Pancreas (tissue), 10 donors: ENCODE measurements around the gene COG1. TPM values are rescaled to one million over a fixed set of nuclear protein-coding genes. Genes with fewer than 3 reads are reported as not detected.

ENCODE experiments used
- ATAC-seq, 4 donors: fragments of 200-7000 bp; cut with Tn5 transposase; one replicate each; pipeline versions ENCODE4 v1.8.0 to v1.9.1; 2020; ENCODE audit warnings: mild to moderate bottlenecking in 4 of 4, moderate library complexity in 4 of 4
- DNase-seq, 6 donors: peaks; one replicate each; pipeline ENCODE4 v3.0.0-alpha.2; 2020
- FAIRE-seq: peaks from 2 replicates; lab custom pipeline; 2012; peaks lifted over from hg19 to GRCh38; lab: Jason Lieb, UNC
- H3K27ac ChIP-seq, 4 donors: fragments of 200-600 bp; sonication (generic); 1 replicate in 3 of 4; 2 replicates in 1 of 4; pipeline versions ENCODE4 v1.5.0 to v1.8.0; 2020
- H3K27me3 ChIP-seq, 4 donors: fragments of 200-600 bp; one replicate each; pipeline ENCODE4 v1.8.0; 2021
- H3K36me3 ChIP-seq, 3 donors: fragments of 200-600 bp; sonication (generic) in 1 of 3; one replicate each; pipeline versions ENCODE4 v1.5.0 to v1.8.0; 2020 to 2021
- H3K4me1 ChIP-seq, 3 donors: fragments of 200-600 bp; one replicate each; pipeline ENCODE4 v1.8.0; 2021
- H3K4me3 ChIP-seq, 4 donors: fragments of 200-600 bp; sonication (generic) in 2 of 4; one replicate each; pipeline versions ENCODE4 v1.5.0 to v1.8.0; 2020 to 2021
- H3K9me3 ChIP-seq, 4 donors: fragments of 200-600 bp; one replicate each; pipeline ENCODE4 v1.8.0; 2021
- WGBS, 2 donors: extraction: QIAGEN DNeasy Blood & Tissue Kit; methylation state at CpG; one replicate each; pipeline ENCODE4 v1.1.7; 2013; 5-methylcytosine and 5-hydroxymethylcytosine counted together
- intact Hi-C, 3 donors: fragments of 100-400 bp; cut with DNase I; formaldehyde crosslinking; loops; one replicate each; pipeline versions ENCODE4 v1.11.1 to v1.14.2; 2022
- polyA plus RNA-seq, 2 donors: library from polyadenylated mRNA; stranded (reverse); fragments of 200-250 nt; gene quantifications; one replicate each; pipeline ENCODE4 v1.2.3, GENCODE V29; 2013
- total RNA-seq, 6 donors: library from RNA; stranded (reverse); fragmentation: NEBNext Ultra II Directional in 4 of 6; extraction: Animal tissue kit (Norgen Biotek cat#: 25700) in 4 of 6; gene quantifications; one replicate each; pipeline versions ENCODE4 v1.2.1 to v1.2.4, GENCODE V29; 2021 to 2023
- TF ChIP-seq, protein P1 (sequence below), 4 donors: fragments of 200-600 bp; sonication (generic) in 3 of 4; IDR thresholded peaks; one replicate each; pipeline versions ENCODE4 v1.5.0 to v1.8.0; 2021; ENCODE audit warnings: antibody characterized with exemption in 4 of 4
- donor health status: healthy with polysubstance abuse.
- donor health status: DM: no; HTN: no; CAD: no; lungs with moderate emphysema.
- donor health status: DM: no; HTN: no; CAD: no.
- donor health status: control.
- donor health status: control.
- donor health status: Bipolar disorder and iron deficiency.
- donor health status: DM: yes; HTN: yes; CAD: no.
- donor health status: DM: no; HTN: no; CAD: no.
- donor health status: DM: no; HTN: no; CAD: no.
- donor health status: DM: yes; HTN: yes; CAD: no.

Gene COG1
- total and polyA plus RNA-seq, 8 donors = 21.1 to 29.6 (median 25.5) TPM

DNA sequence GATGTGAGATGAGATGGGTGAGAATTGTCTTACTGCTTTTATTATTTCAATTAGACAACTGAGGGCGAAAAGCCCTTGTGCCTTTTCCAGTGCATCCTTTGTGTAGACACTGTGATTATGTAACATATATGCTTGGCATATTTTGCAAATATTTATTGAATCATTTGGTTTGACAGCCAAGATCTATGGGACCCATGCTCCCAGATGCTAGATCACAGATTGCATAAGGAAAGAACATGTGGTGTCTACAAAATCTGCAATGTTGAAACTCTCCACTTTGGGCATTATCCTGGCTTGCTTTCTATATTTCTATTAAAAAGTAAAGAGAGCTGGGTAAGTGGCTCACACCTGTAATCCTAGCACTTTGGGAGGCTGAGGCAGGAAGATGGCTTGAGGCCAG, 4.8 kb upstream of the COG1 start:
- Histone ChIP-seq H3K27ac (no peak overlapping the region), H3K4me1 (no peaks in the 10 kb centered on the region), H3K27me3 (no peaks in the 10 kb centered on the region), H3K9me3 (no peaks in the 10 kb centered on the region), H3K36me3 (no peaks in the 10 kb centered on the region), H3K4me3 (no peak overlapping the region)
- FAIRE-seq (no peak), DNase-seq (no peak), ATAC-seq (no peak)
- WGBS, 2 donors = 94 to 96% methylated on average over 1 of the region's 1 CpG
- intact Hi-C loops = no loop called here
- TF ChIP-seq, protein P1, sequence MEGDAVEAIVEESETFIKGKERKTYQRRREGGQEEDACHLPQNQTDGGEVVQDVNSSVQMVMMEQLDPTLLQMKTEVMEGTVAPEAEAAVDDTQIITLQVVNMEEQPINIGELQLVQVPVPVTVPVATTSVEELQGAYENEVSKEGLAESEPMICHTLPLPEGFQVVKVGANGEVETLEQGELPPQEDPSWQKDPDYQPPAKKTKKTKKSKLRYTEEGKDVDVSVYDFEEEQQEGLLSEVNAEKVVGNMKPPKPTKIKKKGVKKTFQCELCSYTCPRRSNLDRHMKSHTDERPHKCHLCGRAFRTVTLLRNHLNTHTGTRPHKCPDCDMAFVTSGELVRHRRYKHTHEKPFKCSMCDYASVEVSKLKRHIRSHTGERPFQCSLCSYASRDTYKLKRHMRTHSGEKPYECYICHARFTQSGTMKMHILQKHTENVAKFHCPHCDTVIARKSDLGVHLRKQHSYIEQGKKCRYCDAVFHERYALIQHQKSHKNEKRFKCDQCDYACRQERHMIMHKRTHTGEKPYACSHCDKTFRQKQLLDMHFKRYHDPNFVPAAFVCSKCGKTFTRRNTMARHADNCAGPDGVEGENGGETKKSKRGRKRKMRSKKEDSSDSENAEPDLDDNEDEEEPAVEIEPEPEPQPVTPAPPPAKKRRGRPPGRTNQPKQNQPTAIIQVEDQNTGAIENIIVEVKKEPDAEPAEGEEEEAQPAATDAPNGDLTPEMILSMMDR (IDR thresholded peaks at IDR 0.05) = no peak

DNA sequence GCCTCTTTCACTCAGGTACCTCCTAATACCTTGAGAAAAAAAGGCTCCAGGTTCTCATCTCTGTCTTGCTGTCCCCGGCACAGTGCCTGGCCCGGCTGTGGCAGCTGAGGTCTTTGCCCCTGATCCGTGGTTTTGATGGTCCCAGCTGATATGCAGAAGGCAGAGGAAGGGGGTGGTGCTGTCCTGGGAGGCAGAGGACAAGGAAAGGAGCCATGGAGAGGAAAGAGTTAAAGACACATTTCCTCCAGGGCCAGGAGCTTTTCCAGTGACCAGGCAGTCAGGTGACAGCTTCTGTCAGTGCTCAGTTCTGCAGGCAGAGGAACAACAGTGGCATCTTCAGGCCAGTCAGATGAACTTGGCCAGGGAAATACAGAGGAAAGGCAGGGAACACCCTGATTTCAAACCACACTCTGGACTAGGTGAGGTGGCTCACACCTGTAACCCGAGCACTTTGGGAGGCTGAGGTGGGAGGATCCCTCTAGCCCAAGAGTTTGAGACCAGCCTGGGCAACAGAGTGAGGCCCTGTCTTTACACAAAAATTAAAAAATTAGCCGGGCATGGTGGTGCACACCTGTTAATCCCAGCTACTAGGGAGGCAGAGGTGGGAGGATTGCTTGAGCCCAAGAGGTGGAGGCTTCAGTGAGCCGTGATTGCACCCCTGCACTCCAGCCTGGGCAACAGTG, 3.3 kb upstream of the COG1 start:
- Histone ChIP-seq H3K36me3 (no peaks in the 10 kb centered on the region), H3K27me3 (no peaks in the 10 kb centered on the region), H3K4me3 (no peak overlapping the region), H3K4me1 (peaks cover 2 to 4% (median 2%) of the 10 kb centered on the region in 3 donors), H3K27ac (no peak overlapping the region), H3K9me3 (no peaks in the 10 kb centered on the region)
- FAIRE-seq (no peak), DNase-seq (no peak), ATAC-seq (peak in 1 of 4 donors; percentile 12)
- intact Hi-C loops = no loop called here
- WGBS, 2 donors = 85 to 86% methylated on average over 6 of the region's 6 CpGs
- TF ChIP-seq, protein P1 (IDR thresholded peaks at IDR 0.05) = no peak

DNA sequence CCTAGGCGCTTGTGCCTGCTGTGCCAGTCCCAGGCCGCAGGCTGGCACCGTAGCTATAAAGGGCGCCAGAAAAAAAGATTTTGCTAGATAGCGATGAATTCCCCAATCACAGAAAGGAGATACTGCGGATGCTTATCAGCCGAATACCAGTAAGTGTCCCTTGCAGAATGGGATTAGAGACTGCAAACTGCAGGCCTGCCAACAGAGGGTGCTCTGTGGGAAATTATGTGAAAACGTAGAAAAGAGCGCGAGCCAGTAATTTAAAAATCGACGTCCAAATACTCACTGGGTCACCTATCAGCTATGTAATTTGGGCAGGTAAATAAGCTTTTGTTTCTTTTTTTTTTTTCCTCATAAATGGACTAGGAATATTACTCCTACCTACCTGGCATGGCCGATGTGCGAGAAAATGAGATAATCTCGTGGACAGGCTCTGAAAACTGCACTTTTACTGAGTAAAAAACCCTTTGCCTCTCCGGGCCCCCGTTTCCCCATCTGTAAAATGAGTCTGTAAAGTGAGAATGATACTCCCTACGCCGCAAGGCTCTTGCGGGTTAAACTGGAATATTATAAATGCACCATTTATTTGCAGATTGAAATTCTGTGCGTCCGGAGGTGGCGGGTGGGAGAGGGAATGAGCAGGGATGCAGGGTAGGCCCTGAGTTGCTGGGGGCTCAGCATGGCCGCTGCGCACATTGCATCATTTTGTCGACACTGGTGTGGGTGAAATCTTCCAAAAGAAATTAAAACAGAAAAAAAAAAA, 1.2 kb upstream of the COG1 start:
- ATAC-seq (peak; percentile 51 to 69 (median 64)), FAIRE-seq (no peak), DNase-seq (peak in 5 of 6 donors; percentile 52 to 71 (median 56))
- H3K4me1 ChIP-seq = peaks cover 6 to 18% (median 9%) of the 10 kb centered on the region in 3 donors
- H3K36me3 ChIP-seq = peaks cover 0 to under 1% (median 0%) of the 10 kb centered on the region in 3 donors
- peak overlapping the region; percentile 54 to 88 (median 76) for H3K27ac ChIP-seq
- TF ChIP-seq, protein P1 (IDR thresholded peaks at IDR 0.05) = peak; percentile 58 to 77 (median 71)
- 2 to 4% methylated on average over 26 of the region's 26 CpGs for WGBS, 2 donors
- no peaks in the 10 kb centered on the region for H3K27me3 ChIP-seq
- H3K4me3 ChIP-seq = peak overlapping the region; percentile 33 to 96 (median 74)
- intact Hi-C loops = no loop called here
- H3K9me3 ChIP-seq = no peaks in the 10 kb centered on the region

DNA sequence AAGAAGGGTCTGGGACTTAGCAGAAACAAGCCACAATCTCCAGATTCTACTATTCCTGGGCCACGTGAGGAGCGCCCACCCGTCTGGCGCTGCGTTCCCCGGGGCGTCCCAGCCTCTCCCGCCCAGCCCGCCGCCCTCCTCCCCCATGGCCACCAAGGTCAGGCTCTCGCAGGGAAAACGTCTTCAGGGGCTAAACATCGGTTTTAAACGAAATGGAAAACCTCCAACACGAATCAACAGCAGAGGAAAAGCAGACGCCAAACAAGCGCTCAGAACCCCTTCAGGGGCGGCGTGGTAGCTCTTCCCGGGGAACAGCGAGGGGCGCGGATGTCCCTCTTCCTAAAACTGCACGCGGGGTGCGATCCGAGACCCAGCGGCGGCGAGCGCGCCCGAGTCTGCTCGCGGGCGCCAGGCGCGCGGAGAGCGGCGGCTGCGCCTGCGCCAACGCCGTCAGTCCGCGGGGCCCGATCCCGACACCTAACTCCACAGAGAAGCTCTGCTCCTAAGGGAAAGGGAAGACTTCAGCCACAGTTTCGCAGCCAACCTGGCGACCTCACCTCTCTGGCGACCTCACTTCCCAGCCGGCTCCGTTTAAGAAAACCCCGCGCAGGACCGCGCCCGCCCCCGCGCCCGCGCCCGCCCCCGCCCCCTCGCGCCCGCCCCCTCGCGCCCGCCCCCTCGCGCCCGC, 505 bp upstream of the COG1 start:
- DNase-seq (peak; percentile 52 to 85 (median 64)), ATAC-seq (peak; percentile 65 to 77 (median 72)), FAIRE-seq (no peak)
- no peaks in the 10 kb centered on the region for H3K27me3 ChIP-seq
- intact Hi-C loops = no loop called here
- peaks cover 2 to 7% (median 5%) of the 10 kb centered on the region in 3 donors for H3K36me3 ChIP-seq
- H3K27ac ChIP-seq = peak overlapping the region; percentile 54 to 88 (median 76)
- peaks cover 6 to 18% (median 9%) of the 10 kb centered on the region in 3 donors for H3K4me1 ChIP-seq
- WGBS, 2 donors = 0 to 1% methylated on average over 56 to 65 of the region's 74 CpGs
- TF ChIP-seq, protein P1 (IDR thresholded peaks at IDR 0.05) = no peak
- no peaks in the 10 kb centered on the region for H3K9me3 ChIP-seq
- peak overlapping the region; percentile 33 to 96 (median 74) for H3K4me3 ChIP-seq
